GM18868 (cell line): Measurements from ENCODE around the gene CACHD1.
"Not testable (repeated sequence)": the region's sequence is repeated elsewhere in the genome, so short reads cannot be mapped to it uniquely, and the experiment has no call there.

Experiments
- ATAC-seq: cut with Tn5 transposase; IDR thresholded peaks from one replicate; pipeline ENCODE4 v1.9.1; 2021; ENCODE audit warnings: mild to moderate bottlenecking, moderate library complexity; ENCODE audit not compliant: unreplicated experiment

The CACHD1 gene

GRCh38 chr1:64686828-64687724 is 217.1 kb downstream of the CACHD1 start:
- peak; percentile 96 for ATAC-seq

- ATAC-seq = no peak
Observed at GRCh38 chr1:64687725-64688327, 217.9 kb downstream of the CACHD1 start.

- no peak for ATAC-seq
Observed at GRCh38 chr1:64691626-64692025, 221.7 kb downstream of the CACHD1 start.

- no peak for ATAC-seq
Observed at GRCh38 chr1:64692911-64693310, 223.0 kb downstream of the CACHD1 start.

GRCh38 chr1:64693406-64693805 is 223.5 kb downstream of the CACHD1 start:
- ATAC-seq = no peak

GRCh38 chr1:64696879-64697278 is 226.9 kb downstream of the CACHD1 start:
- ATAC-seq = no peak

- ATAC-seq = no peak
Observed at GRCh38 chr1:64699327-64699726, 229.4 kb downstream of the CACHD1 start.

- no peak for ATAC-seq
Observed at GRCh38 chr1:64701071-64701470, 231.1 kb downstream of the CACHD1 start.

- no peak for ATAC-seq
Observed at GRCh38 chr1:64701886-64702285, 232.0 kb downstream of the CACHD1 start.

- not testable (repeated sequence) for ATAC-seq
Observed at GRCh38 chr1:64702670-64703069, 232.7 kb downstream of the CACHD1 start.

GRCh38 chr1:64703600-64703999 is 233.7 kb downstream of the CACHD1 start:
- ATAC-seq = no peak

- ATAC-seq = no peak
Observed at GRCh38 chr1:64705591-64705990, 235.7 kb downstream of the CACHD1 start.

- ATAC-seq = no peak
Observed at GRCh38 chr1:64711266-64711665, 241.3 kb downstream of the CACHD1 start.

- ATAC-seq = no peak
Observed at GRCh38 chr1:64712049-64712448, 242.1 kb downstream of the CACHD1 start.

- no peak for ATAC-seq
Observed at GRCh38 chr1:64715186-64715585, 245.3 kb downstream of the CACHD1 start.

GRCh38 chr1:64721135-64721534 is 251.2 kb downstream of the CACHD1 start:
- ATAC-seq = no peak

- no peak for ATAC-seq
Observed at GRCh38 chr1:64721576-64722145, 251.7 kb downstream of the CACHD1 start.

- no peak for ATAC-seq
Observed at GRCh38 chr1:64727861-64728260, 257.9 kb downstream of the CACHD1 start.

- no peak for ATAC-seq
Observed at GRCh38 chr1:64733581-64734286, 263.8 kb downstream of the CACHD1 start.

GRCh38 chr1:64734287-64734652 is 264.3 kb downstream of the CACHD1 start:
- no peak for ATAC-seq

- ATAC-seq = not testable (repeated sequence)
Observed at GRCh38 chr1:64740687-64741086, 270.8 kb downstream of the CACHD1 start.
